ENCODE data around the gene CALML5. TPM values are rescaled to one million over a fixed set of nuclear protein-coding genes. Genes with fewer than 3 reads are reported as not detected.

Gene CALML5
- total and polyA plus RNA-seq, 4 donors: not detected

DNA sequence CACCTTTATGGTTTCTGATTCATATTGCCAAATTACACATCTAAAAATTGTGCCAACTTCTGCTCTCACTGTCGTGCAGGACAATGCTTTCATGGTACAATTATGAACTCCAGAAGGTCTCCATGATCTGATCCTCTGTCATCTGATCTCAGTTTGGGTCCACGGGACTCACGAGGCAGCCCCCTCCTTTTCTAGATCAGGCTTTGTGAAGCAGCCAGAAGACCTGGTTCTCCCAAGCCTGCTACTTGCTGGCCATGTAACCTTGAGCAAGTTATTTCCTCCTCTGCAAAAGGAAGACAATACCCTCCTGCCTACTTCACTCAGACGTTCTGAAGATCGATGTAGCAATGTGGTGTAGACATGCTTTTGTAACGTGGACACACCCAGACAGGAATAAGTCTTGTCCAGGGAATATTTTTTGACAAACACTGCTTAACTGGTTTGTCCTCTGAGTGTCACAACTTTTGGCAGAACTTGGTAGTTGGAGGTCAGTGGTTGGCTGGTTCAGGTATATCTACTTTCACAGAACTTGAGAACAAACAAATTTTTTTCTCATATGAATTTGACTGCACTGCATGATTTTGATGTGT, 44.9 kb upstream of the CALML5 start:
- Histone ChIP-seq H3K27me3 (ENCODE audit: control insufficient read depth in 1 of 2, insufficient read depth in 2 of 2, low read length in 1 of 2) (no peaks in the 10 kb centered on the region), H3K4me1 (ENCODE audit: control insufficient read depth in 1 of 2, insufficient read depth in 2 of 2, low read length in 2 of 2) (peaks cover 3 to 4% of the 10 kb centered on the region in 2 donors), H3K9me3 (ENCODE audit: control insufficient read depth, low read length) (no peaks in the 10 kb centered on the region), H3K27ac (ENCODE audit: low read depth in 1 of 2, low read length in 2 of 2) (no peak overlapping the region), H3K4me3 (ENCODE audit: low read length in 2 of 2) (no peak overlapping the region), H3K36me3 (ENCODE audit: control insufficient read depth in 1 of 2, insufficient read depth in 2 of 2, low read length in 1 of 2) (no peaks in the 10 kb centered on the region)
- no peak for DNase-seq
- ATAC-seq (ENCODE audit: low FRiP score): no peak
- 79 to 81% methylated on average over 6 of the region's 6 CpGs for whole genome bisulfite sequencing, 2 donors
- intact Hi-C loops (cut with DNase I): no loop called here

DNA sequence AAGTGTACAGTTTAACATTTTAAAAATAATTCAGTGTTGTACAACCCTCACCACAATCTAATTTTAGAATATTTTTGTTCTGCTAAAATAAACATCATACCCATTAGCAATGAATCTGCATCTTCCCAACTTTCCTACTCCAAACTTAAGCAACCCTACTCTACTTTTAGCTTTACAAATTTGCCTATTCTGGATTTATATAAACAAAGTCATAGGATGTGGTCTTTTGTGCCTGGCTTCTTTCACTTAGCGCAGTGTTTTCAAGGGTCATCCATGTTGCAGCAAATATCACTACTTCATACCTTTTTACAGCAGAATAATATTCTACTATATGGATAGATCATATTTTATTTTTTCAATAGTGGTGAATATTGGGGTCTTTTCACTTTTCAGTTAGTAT, 44.3 kb upstream of the CALML5 start:
- DNase-seq (no peak), ATAC-seq (ENCODE audit: low FRiP score) (no peak)
- intact Hi-C loops (cut with DNase I): no loop called here
- Histone ChIP-seq H3K27ac (ENCODE audit: low read depth in 1 of 2, low read length in 2 of 2) (no peak overlapping the region), H3K36me3 (ENCODE audit: control insufficient read depth in 1 of 2, insufficient read depth in 2 of 2, low read length in 1 of 2) (no peaks in the 10 kb centered on the region), H3K4me1 (ENCODE audit: control insufficient read depth in 1 of 2, insufficient read depth in 2 of 2, low read length in 2 of 2) (peaks cover 3 to 4% of the 10 kb centered on the region in 2 donors), H3K4me3 (ENCODE audit: low read length in 2 of 2) (no peak overlapping the region), H3K27me3 (ENCODE audit: control insufficient read depth in 1 of 2, insufficient read depth in 2 of 2, low read length in 1 of 2) (no peaks in the 10 kb centered on the region), H3K9me3 (ENCODE audit: control insufficient read depth, low read length) (no peaks in the 10 kb centered on the region)
- WGBS, 2 donors: 14 to 15% methylated on average over 1 of the region's 1 CpG

DNA sequence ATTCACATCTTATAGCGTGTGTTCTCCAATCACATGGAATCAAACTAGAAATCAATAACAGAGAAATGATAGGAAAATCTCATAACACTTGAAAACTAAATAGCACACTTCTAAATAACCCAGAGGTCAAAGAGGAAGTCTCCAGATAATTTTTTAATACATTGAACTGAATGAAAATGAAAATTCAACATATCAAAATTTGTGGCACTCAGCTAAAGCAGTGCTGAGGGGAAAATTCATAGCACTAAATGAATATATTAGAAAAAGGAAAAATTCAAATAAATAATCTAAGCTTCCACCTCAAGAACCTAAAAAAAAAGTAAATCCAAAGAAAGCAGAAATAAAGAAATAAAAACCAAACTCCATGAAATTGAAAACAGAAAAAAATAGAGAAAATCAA, 42.7 kb upstream of the CALML5 start:
- no peak for ATAC-seq (ENCODE audit: low FRiP score)
- intact Hi-C loops (cut with DNase I): no loop called here
- 98% methylated on average over 1 of the region's 1 CpG for WGBS, 2 donors

DNA sequence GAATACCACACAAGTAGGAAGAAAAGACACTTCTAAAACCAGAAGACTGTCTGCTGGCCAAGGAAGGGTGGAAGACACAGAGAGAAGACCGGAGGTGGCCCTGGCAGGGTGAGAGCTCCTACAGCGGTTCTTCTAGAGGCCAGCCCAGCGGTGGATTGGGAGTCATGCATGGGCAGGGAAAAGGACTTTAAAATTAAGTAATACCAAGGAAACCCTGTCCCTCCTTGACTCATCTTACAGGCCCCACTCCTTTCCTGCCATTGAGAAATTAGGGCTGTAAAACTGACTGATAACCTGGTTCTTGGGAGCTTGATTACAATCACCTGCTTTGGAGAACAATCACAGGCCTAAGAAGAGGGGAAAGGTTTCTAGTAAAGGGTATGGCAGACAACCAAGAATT, 41.5 kb upstream of the CALML5 start:
- intact Hi-C loops (cut with DNase I): no loop called here
- Histone ChIP-seq H3K27ac (ENCODE audit: low read depth in 1 of 2, low read length in 2 of 2) (no peak overlapping the region), H3K4me1 (ENCODE audit: control insufficient read depth in 1 of 2, insufficient read depth in 2 of 2, low read length in 2 of 2) (peaks cover 0 to 3% of the 10 kb centered on the region in 2 donors), H3K9me3 (ENCODE audit: control insufficient read depth, low read length) (no peaks in the 10 kb centered on the region), H3K27me3 (ENCODE audit: control insufficient read depth in 1 of 2, insufficient read depth in 2 of 2, low read length in 1 of 2) (no peaks in the 10 kb centered on the region), H3K4me3 (ENCODE audit: low read length in 2 of 2) (no peak overlapping the region), H3K36me3 (ENCODE audit: control insufficient read depth in 1 of 2, insufficient read depth in 2 of 2, low read length in 1 of 2) (no peaks in the 10 kb centered on the region)
- no peak for DNase-seq
- 96 to 100% methylated on average over 3 of the region's 3 CpGs for WGBS, 2 donors
- ATAC-seq (ENCODE audit: low FRiP score): no peak

More for the DNA sequence above, 42.7 kb upstream of the CALML5 start:
- Histone ChIP-seq H3K27ac (ENCODE audit: low read depth in 1 of 2, low read length in 2 of 2) (no peak overlapping the region), H3K36me3 (ENCODE audit: control insufficient read depth in 1 of 2, insufficient read depth in 2 of 2, low read length in 1 of 2) (no peaks in the 10 kb centered on the region), H3K4me1 (ENCODE audit: control insufficient read depth in 1 of 2, insufficient read depth in 2 of 2, low read length in 2 of 2) (peaks cover under 1 to 4% of the 10 kb centered on the region in 2 donors), H3K9me3 (ENCODE audit: control insufficient read depth, low read length) (no peaks in the 10 kb centered on the region), H3K4me3 (ENCODE audit: low read length in 2 of 2) (no peak overlapping the region), H3K27me3 (ENCODE audit: control insufficient read depth in 1 of 2, insufficient read depth in 2 of 2, low read length in 1 of 2) (no peaks in the 10 kb centered on the region)
- DNase-seq: no peak

DNA sequence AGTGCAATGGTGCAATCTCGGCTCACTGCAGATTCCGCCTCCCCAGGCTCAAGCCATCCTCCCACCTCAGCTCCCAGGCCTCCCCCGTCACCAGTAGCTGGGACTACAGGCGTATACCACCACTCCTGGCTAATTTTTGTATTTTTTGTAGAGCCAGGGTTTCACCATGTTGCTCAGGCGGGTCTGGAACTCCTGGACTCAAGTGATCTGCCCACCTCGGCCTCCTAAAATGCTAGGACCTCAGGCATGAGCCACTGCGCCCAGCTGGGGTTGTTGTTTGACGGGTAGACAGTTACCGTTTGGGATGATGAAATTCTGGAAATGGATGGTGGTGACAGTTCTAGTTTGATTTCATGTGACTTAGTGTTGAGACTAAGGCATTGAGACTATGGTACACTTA, 40.7 kb upstream of the CALML5 start:
- intact Hi-C loops (cut with DNase I): no loop called here
- no peak for ATAC-seq (ENCODE audit: low FRiP score)
- H3K9me3 ChIP-seq (ENCODE audit: control insufficient read depth, low read length): no peaks in the 10 kb centered on the region
- no peak overlapping the region for H3K4me3 ChIP-seq (ENCODE audit: low read length in 2 of 2)
- DNase-seq: no peak
- no peaks in the 10 kb centered on the region for H3K4me1 ChIP-seq (ENCODE audit: control insufficient read depth in 1 of 2, insufficient read depth in 2 of 2, low read length in 2 of 2)
- no peak overlapping the region for H3K27ac ChIP-seq (ENCODE audit: low read depth in 1 of 2, low read length in 2 of 2)
- 97% methylated on average over 9 of the region's 9 CpGs for WGBS, 2 donors
- H3K36me3 ChIP-seq (ENCODE audit: control insufficient read depth in 1 of 2, insufficient read depth in 2 of 2, low read length in 1 of 2): no peaks in the 10 kb centered on the region
- H3K27me3 ChIP-seq (ENCODE audit: control insufficient read depth in 1 of 2, insufficient read depth in 2 of 2, low read length in 1 of 2): no peaks in the 10 kb centered on the region

DNA sequence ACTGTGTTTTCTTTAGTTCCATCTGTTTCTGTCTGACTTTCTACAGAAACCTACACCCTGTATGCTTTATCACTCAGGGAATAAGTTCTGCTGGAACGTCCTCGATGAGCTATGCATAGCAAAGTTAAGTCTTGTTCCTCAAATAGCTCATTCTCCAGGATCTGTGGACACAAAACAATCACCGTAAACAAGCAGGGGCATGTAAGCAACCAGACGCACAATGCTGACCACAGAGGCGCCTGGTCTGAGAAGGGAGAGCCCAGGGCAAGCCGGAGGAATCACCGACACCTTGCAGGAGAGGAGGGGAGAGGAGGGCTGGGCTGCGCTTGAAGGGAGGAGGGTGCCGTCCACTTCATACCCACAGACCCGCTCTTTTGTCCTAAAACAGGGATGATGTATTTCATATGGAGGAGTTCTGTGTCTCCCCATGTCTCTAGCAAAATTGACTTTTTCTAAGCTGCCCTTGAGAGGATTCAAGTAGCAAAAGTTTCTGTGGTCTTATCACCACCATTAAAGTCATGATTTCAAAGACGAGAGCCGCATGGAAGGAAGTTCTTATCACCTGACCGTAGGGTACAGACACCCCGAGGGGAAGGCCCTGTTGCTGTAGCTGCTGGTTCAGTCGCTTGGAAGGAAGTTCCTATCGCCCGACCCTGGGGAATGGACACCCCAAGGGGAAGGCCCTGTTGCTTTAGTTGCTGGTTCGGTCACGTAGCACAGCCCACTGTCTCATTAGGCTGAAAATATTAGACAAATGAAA, 39.7 kb upstream of the CALML5 start:
- ATAC-seq (ENCODE audit: low FRiP score): no peak
- peak in 1 of 2 donors; percentile 21 for DNase-seq
- H3K4me3 ChIP-seq (ENCODE audit: low read length in 2 of 2): no peak overlapping the region

DNA sequence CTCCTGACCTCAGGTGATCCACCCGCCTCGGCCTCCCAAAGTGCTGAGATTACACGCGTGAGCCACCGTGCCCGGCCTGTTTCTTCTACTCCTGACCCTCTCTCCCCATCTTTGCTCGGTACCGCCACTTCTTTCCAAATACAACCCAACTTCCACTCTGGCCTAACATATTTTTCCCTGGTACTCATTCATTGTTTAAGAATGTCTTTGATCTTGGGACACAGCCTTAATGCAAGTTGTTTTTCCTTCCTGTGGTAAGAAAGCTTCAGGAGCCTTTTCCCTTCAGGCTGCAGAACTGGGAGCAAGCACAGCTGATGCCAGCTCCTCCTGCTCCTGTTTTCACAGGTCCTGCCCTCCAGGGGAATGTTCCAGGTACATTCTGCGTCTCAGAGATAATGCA, 39.1 kb upstream of the CALML5 start:
- H3K4me3 ChIP-seq (ENCODE audit: low read length in 2 of 2): no peak overlapping the region
- intact Hi-C loops (cut with DNase I): no loop called here
- H3K4me1 ChIP-seq (ENCODE audit: control insufficient read depth in 1 of 2, insufficient read depth in 2 of 2, low read length in 2 of 2): no peaks in the 10 kb centered on the region
- H3K9me3 ChIP-seq (ENCODE audit: control insufficient read depth, low read length): no peaks in the 10 kb centered on the region
- no peaks in the 10 kb centered on the region for H3K27me3 ChIP-seq (ENCODE audit: control insufficient read depth in 1 of 2, insufficient read depth in 2 of 2, low read length in 1 of 2)
- ATAC-seq (ENCODE audit: low FRiP score) (no peak), DNase-seq (peak; percentile 25 to 61)
- H3K27ac ChIP-seq (ENCODE audit: low read depth in 1 of 2, low read length in 2 of 2): no peak overlapping the region
- WGBS, 2 donors: 52 to 62% methylated on average over 8 to 9 of the region's 9 CpGs
- H3K36me3 ChIP-seq (ENCODE audit: control insufficient read depth in 1 of 2, insufficient read depth in 2 of 2, low read length in 1 of 2): no peaks in the 10 kb centered on the region

More for the DNA sequence above, 39.7 kb upstream of the CALML5 start:
- no peaks in the 10 kb centered on the region for H3K36me3 ChIP-seq (ENCODE audit: control insufficient read depth in 1 of 2, insufficient read depth in 2 of 2, low read length in 1 of 2)
- 82 to 83% methylated on average over 19 of the region's 19 CpGs for WGBS, 2 donors
- peak overlapping the region in 1 of 2 donors; percentile 28 for H3K27ac ChIP-seq (ENCODE audit: low read depth in 1 of 2, low read length in 2 of 2)
- H3K9me3 ChIP-seq (ENCODE audit: control insufficient read depth, low read length): no peaks in the 10 kb centered on the region
- no peaks in the 10 kb centered on the region for H3K4me1 ChIP-seq (ENCODE audit: control insufficient read depth in 1 of 2, insufficient read depth in 2 of 2, low read length in 2 of 2)
- intact Hi-C loops (cut with DNase I): no loop called here
- H3K27me3 ChIP-seq (ENCODE audit: control insufficient read depth in 1 of 2, insufficient read depth in 2 of 2, low read length in 1 of 2): no peaks in the 10 kb centered on the region

DNA sequence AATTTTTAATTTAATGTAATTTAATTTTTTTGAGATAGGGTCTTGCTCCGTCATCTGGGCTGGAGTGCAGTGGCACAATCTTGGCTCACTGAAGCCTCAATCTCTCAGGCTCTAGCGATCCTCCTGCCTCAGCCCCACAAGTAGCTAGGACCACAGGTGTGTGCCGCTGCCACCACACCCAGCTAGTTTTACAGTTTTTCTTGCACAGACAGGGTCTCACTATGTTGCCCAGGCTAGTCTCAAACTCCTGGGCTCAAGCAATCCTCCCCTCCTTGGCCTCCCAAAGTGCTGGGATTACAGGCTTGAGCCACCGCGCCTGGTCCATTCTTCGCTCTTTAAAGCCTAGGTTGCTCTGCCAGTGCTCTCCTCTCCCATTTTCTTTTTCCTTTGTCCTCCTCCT, 38.3 kb upstream of the CALML5 start:
- Histone ChIP-seq H3K36me3 (ENCODE audit: control insufficient read depth in 1 of 2, insufficient read depth in 2 of 2, low read length in 1 of 2) (no peaks in the 10 kb centered on the region), H3K4me3 (ENCODE audit: low read length in 2 of 2) (no peak overlapping the region), H3K27me3 (ENCODE audit: control insufficient read depth in 1 of 2, insufficient read depth in 2 of 2, low read length in 1 of 2) (no peaks in the 10 kb centered on the region), H3K4me1 (ENCODE audit: control insufficient read depth in 1 of 2, insufficient read depth in 2 of 2, low read length in 2 of 2) (no peaks in the 10 kb centered on the region), H3K9me3 (ENCODE audit: control insufficient read depth, low read length) (no peaks in the 10 kb centered on the region), H3K27ac (ENCODE audit: low read depth in 1 of 2, low read length in 2 of 2) (peak overlapping the region in 1 of 2 donors; percentile 6)
- DNase-seq: peak in 1 of 2 donors; percentile 24
- 89 to 91% methylated on average over 6 of the region's 6 CpGs for WGBS, 2 donors
- intact Hi-C loops (cut with DNase I): no loop called here
- no peak for ATAC-seq (ENCODE audit: low FRiP score)

DNA sequence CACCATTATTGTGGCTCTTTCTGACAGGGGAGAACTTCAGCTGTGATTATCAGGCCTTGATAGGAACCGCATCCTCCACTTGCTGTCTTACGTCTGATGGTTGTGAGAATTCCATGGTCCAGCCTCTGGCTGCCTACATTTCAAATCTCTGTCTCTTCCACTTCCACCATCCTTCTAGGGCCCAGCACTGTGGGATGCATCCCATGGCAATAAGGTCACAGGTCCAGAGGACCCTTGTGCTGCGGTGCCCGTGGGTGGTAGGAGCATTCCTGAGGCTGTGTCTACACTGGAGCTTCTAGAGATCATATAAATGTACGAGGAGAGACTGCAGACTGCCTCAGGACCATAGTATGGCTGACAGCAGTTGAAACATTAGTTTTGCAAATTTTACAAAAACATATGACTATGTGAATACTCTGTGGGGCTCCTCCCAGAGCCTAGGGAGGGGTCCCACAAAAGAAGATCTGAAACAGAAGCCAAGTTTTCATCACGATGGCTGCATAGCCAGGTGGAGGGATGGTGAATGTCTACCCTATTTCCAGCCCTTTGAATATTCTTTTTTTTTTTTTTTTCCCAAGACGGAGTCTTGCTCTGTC, 37.2 kb upstream of the CALML5 start:
- 89 to 91% methylated on average over 7 of the region's 7 CpGs for WGBS, 2 donors
- no peak for ATAC-seq (ENCODE audit: low FRiP score)
- H3K4me3 ChIP-seq (ENCODE audit: low read length in 2 of 2): no peak overlapping the region

More for the DNA sequence above, 37.2 kb upstream of the CALML5 start:
- intact Hi-C loops (cut with DNase I): no loop called here
- no peaks in the 10 kb centered on the region for H3K4me1 ChIP-seq (ENCODE audit: control insufficient read depth in 1 of 2, insufficient read depth in 2 of 2, low read length in 2 of 2)
- H3K27ac ChIP-seq (ENCODE audit: low read depth in 1 of 2, low read length in 2 of 2): peak overlapping the region; percentile 8 to 43
- H3K36me3 ChIP-seq (ENCODE audit: control insufficient read depth in 1 of 2, insufficient read depth in 2 of 2, low read length in 1 of 2): no peaks in the 10 kb centered on the region
- DNase-seq: no peak
- no peaks in the 10 kb centered on the region for H3K9me3 ChIP-seq (ENCODE audit: control insufficient read depth, low read length)
- H3K27me3 ChIP-seq (ENCODE audit: control insufficient read depth in 1 of 2, insufficient read depth in 2 of 2, low read length in 1 of 2): no peaks in the 10 kb centered on the region
